Astrocyte (in vitro differentiated cells and primary cell): ENCODE results near the gene TBRG4. TPM values are rescaled to one million over a fixed set of nuclear protein-coding genes. Genes with fewer than 3 reads are reported as not detected.

Experiments used
- DNase-seq: peaks from one replicate; pipeline ENCODE4 v3.0.0-alpha.2; 2010; ENCODE audit warnings: low read depth
- FAIRE-seq: peaks from 2 replicates; lab custom pipeline; 2011; peaks lifted over from hg19 to GRCh38; lab: Jason Lieb, UNC
- H2AFZ ChIP-seq: 2 replicates; pipeline ENCODE4 v1.6.0; 2012; ENCODE audit warnings: low read depth, low read length, inconsistent platforms
- H3K27ac ChIP-seq: 2 replicates; pipeline ENCODE4 v1.5.1; 2011; ENCODE audit warnings: low read depth, low read length, inconsistent platforms
- H3K27me3 ChIP-seq: 2 replicates; pipeline ENCODE4 v1.6.0; 2011; ENCODE audit warnings: low read length, inconsistent platforms; ENCODE audit not compliant: insufficient read depth
- H3K36me3 ChIP-seq: 2 replicates; pipeline ENCODE4 v1.5.1; 2011; ENCODE audit warnings: low read length, inconsistent platforms; ENCODE audit not compliant: insufficient read depth
- H3K4me1 ChIP-seq: 2 replicates; pipeline ENCODE4 v1.5.1; 2011; ENCODE audit warnings: low read length, inconsistent platforms; ENCODE audit not compliant: insufficient read depth
- H3K4me2 ChIP-seq: 2 replicates; pipeline ENCODE4 v1.6.0; 2012; ENCODE audit warnings: low read length, inconsistent platforms
- H3K4me3 ChIP-seq: 2 replicates; pipeline ENCODE4 v1.5.1; 2011; ENCODE audit warnings: low read depth, mild to moderate bottlenecking, low read length, inconsistent platforms; ENCODE audit not compliant: insufficient read depth
- H3K79me2 ChIP-seq: 2 replicates; pipeline ENCODE4 v1.6.0; 2012; ENCODE audit warnings: mild to moderate bottlenecking, low read length, inconsistent platforms; ENCODE audit not compliant: insufficient read depth
- H3K9ac ChIP-seq: 2 replicates; pipeline ENCODE4 v1.6.0; 2012; ENCODE audit warnings: mild to moderate bottlenecking, low read length, inconsistent platforms
- H3K9me3 ChIP-seq: 2 replicates; pipeline ENCODE4 v1.5.1; 2012; ENCODE audit warnings: low read depth, mild to moderate bottlenecking, low read length, inconsistent platforms; ENCODE audit not compliant: insufficient read depth
- H4K20me1 ChIP-seq: 2 replicates; pipeline ENCODE4 v1.6.0; 2012; ENCODE audit warnings: low read length, inconsistent platforms; ENCODE audit not compliant: insufficient read depth
- H3K27ac Mint-ChIP-seq: one replicate; pipeline ENCODE4 v1.8.0; 2021; ENCODE audit warnings: mild to moderate bottlenecking, mixed read lengths; ENCODE audit not compliant: unreplicated experiment
- H3K27me3 Mint-ChIP-seq: one replicate; pipeline ENCODE4 v1.8.0; 2021; ENCODE audit warnings: low read depth, mixed read lengths; ENCODE audit not compliant: unreplicated experiment
- H3K36me3 Mint-ChIP-seq: one replicate; pipeline ENCODE4 v1.8.0; 2021; ENCODE audit warnings: low read depth, mixed read lengths; ENCODE audit not compliant: unreplicated experiment
- H3K4me1 Mint-ChIP-seq: one replicate; pipeline ENCODE4 v1.8.0; 2021; ENCODE audit warnings: low read depth, mixed read lengths; ENCODE audit not compliant: unreplicated experiment
- H3K4me3 Mint-ChIP-seq: one replicate; pipeline ENCODE4 v1.8.0; 2021; ENCODE audit warnings: mild to moderate bottlenecking, moderate library complexity, mixed read lengths; ENCODE audit not compliant: unreplicated experiment
- H3K9me3 Mint-ChIP-seq: one replicate; pipeline ENCODE4 v1.8.0; 2021; ENCODE audit warnings: mild to moderate bottlenecking, mixed read lengths; ENCODE audit not compliant: unreplicated experiment
- CTCF ChIP-seq: IDR thresholded peaks from 2 replicates; pipeline ENCODE4 v1.5.1; 2011; ENCODE audit warnings: low read depth, mild to moderate bottlenecking, inconsistent platforms, low read length, moderate library complexity; ENCODE audit not compliant: insufficient read depth
- EZH2 ChIP-seq: IDR thresholded peaks from 2 replicates; pipeline ENCODE4 v1.6.1; 2012; ENCODE audit warnings: mild to moderate bottlenecking, low read length, inconsistent platforms; ENCODE audit not compliant: insufficient read depth
- total RNA-seq: library from RNA; stranded (reverse); gene quantifications from 2 replicates; pipeline ENCODE4 v1.2.1, GENCODE V29; 2021

The TBRG4 gene
- total RNA-seq, 1 donor from 2014 or later: 65.2 TPM

- Histone ChIP-seq H3K79me2 (peaks cover 25% of the 10 kb centered on the region), H3K9me3 (no peaks in the 10 kb centered on the region), H3K4me1 (no peaks in the 10 kb centered on the region), H3K4me2 (no peak overlapping the region), H4K20me1 (peaks cover 77% of the 10 kb centered on the region), H2AFZ (no peak overlapping the region), H3K9ac (no peak overlapping the region), H3K27ac (no peak overlapping the region), H3K4me3 (no peak overlapping the region), H3K36me3 (peaks cover 16% of the 10 kb centered on the region), H3K27me3 (no peaks in the 10 kb centered on the region)
- FAIRE-seq: no peak
- H3K4me1 Mint-ChIP-seq: peaks cover 2% of the 10 kb centered on the region
- no peak for TF ChIP-seq EZH2
- no peak for TF ChIP-seq CTCF
- H3K4me3 Mint-ChIP-seq: no peak overlapping the region
- H3K27me3 Mint-ChIP-seq: no peaks in the 10 kb centered on the region
- no peak for DNase-seq
- H3K27ac Mint-ChIP-seq: no peak overlapping the region
- peaks cover 3% of the 10 kb centered on the region for H3K9me3 Mint-ChIP-seq
- peaks cover 17% of the 10 kb centered on the region for H3K36me3 Mint-ChIP-seq
Observed at GRCh38 chr7:45067582-45067981, 43.9 kb downstream of the TBRG4 start.

- Mint-ChIP-seq H3K4me1 (no peaks in the 10 kb centered on the region), H3K27me3 (no peaks in the 10 kb centered on the region), H3K9me3 (peaks cover 3% of the 10 kb centered on the region), H3K27ac (no peak overlapping the region), H3K4me3 (no peak overlapping the region), H3K36me3 (peaks cover 16% of the 10 kb centered on the region)
- Histone ChIP-seq H3K4me1 (no peaks in the 10 kb centered on the region), H3K27ac (no peak overlapping the region), H3K4me3 (no peak overlapping the region), H3K36me3 (peaks cover 13% of the 10 kb centered on the region), H3K9ac (no peak overlapping the region), H3K9me3 (no peaks in the 10 kb centered on the region), H3K27me3 (no peaks in the 10 kb centered on the region), H3K79me2 (peaks cover 36% of the 10 kb centered on the region), H3K4me2 (no peak overlapping the region), H4K20me1 (peaks cover 78% of the 10 kb centered on the region), H2AFZ (no peak overlapping the region)
- DNase-seq (no peak), FAIRE-seq (no peak)
- TF ChIP-seq CTCF (no peak), EZH2 (no peak)
Observed at GRCh38 chr7:45066409-45066808, 45.1 kb downstream of the TBRG4 start.

GRCh38 chr7:45065031-45065995, 46.2 kb downstream of the TBRG4 start:
- no peak for TF ChIP-seq CTCF
- TF ChIP-seq EZH2: no peak
- Mint-ChIP-seq H3K27me3 (no peaks in the 10 kb centered on the region), H3K4me1 (peaks cover 2% of the 10 kb centered on the region), H3K36me3 (peaks cover 16% of the 10 kb centered on the region), H3K27ac (no peak overlapping the region), H3K4me3 (no peak overlapping the region), H3K9me3 (peaks cover 3% of the 10 kb centered on the region)
- Histone ChIP-seq H3K4me1 (no peaks in the 10 kb centered on the region), H3K79me2 (peaks cover 46% of the 10 kb centered on the region), H3K27ac (no peak overlapping the region), H3K4me3 (no peak overlapping the region), H3K9ac (no peak overlapping the region), H3K4me2 (no peak overlapping the region), H3K9me3 (no peaks in the 10 kb centered on the region), H4K20me1 (peaks cover 84% of the 10 kb centered on the region), H3K36me3 (peaks cover 11% of the 10 kb centered on the region), H3K27me3 (no peaks in the 10 kb centered on the region), H2AFZ (no peak overlapping the region)
- no peak for DNase-seq
- FAIRE-seq: no peak
